OCI-LY7 (cell line): Measurements from ENCODE around the gene DOK7. TPM values are rescaled to one million over a fixed set of nuclear protein-coding genes. Genes with fewer than 3 reads are reported as not detected.
"Not testable (repeated sequence)": the region's sequence is repeated elsewhere in the genome, so short reads cannot be mapped to it uniquely, and the experiment has no call there.

Experiments
- BruUV-seq: library from RNA; stranded (reverse); fragments of 400-500 nt; replicated peaks from 2 replicates; lab custom pipeline; 2021; lab: Mats Ljungman, UMichigan
- CTCF ChIA-PET: fragments of 300-600 bp; sonication (Branson Sonifier 250); formaldehyde crosslinking; loops from one replicate; lab custom pipeline; 2022; ENCODE audit warnings: antibody characterized with exemption; ENCODE audit not compliant: unreplicated experiment; lab: Charles Lee
- POLR2A ChIA-PET: fragments of 300-600 bp; sonication (Branson Sonifier 250); formaldehyde crosslinking; loops from one replicate; lab custom pipeline; 2022; ENCODE audit warnings: antibody characterized with exemption; lab: Charles Lee
- DNase-seq: peaks from one replicate; pipeline ENCODE4 v3.0.0-alpha.2; 2015; ENCODE audit warnings: low spot score
- H2AFZ ChIP-seq: fragments of 200-600 bp; sonication (generic), shearing (Covaris generic); 2 replicates; pipeline ENCODE4 v1.6.1; 2014; ENCODE audit warnings: mild to moderate bottlenecking, antibody characterized with exemption, low read length, moderate library complexity
- H3K27ac ChIP-seq: fragments of 200-600 bp; sonication (generic); 2 replicates; pipeline ENCODE4 v1.5.1; 2014; ENCODE audit warnings: mixed run types, low read depth, mild to moderate bottlenecking, moderate library complexity, low read length, inconsistent platforms; ENCODE audit not compliant: poor library complexity, severe bottlenecking
- H3K36me3 ChIP-seq: fragments of 200-600 bp; sonication (generic); 2 replicates; pipeline ENCODE4 v1.6.1; 2014; ENCODE audit warnings: mild to moderate bottlenecking, antibody characterized with exemption, low read length, moderate library complexity, mixed read lengths; ENCODE audit not compliant: insufficient read depth
- H3K4me1 ChIP-seq: fragments of 200-600 bp; sonication (generic); 2 replicates; pipeline ENCODE4 v1.5.1; 2014; ENCODE audit warnings: mild to moderate bottlenecking, low read length; ENCODE audit not compliant: insufficient read depth, poor library complexity, severe bottlenecking
- H3K4me2 ChIP-seq: fragments of 200-600 bp; sonication (generic); 2 replicates; pipeline ENCODE4 v1.6.1; 2014; ENCODE audit warnings: mild to moderate bottlenecking, low read length
- H3K4me3 ChIP-seq: fragments of 200-600 bp; sonication (generic); 2 replicates; pipeline ENCODE4 v1.5.1; 2014; ENCODE audit warnings: mild to moderate bottlenecking, low read depth, low read length; ENCODE audit not compliant: poor library complexity, severe bottlenecking
- H3K79me2 ChIP-seq: fragments of 200-600 bp; sonication (generic); 2 replicates; pipeline ENCODE4 v1.6.1; 2016; ENCODE audit warnings: low read depth, mild to moderate bottlenecking, low read length, moderate library complexity, mixed read lengths; ENCODE audit not compliant: insufficient read depth
- H3K9me2 ChIP-seq: fragments of 200-600 bp; sonication (generic); 2 replicates; pipeline ENCODE4 v1.6.1; 2016; ENCODE audit warnings: mild to moderate bottlenecking, low read length, mixed read lengths; ENCODE audit not compliant: insufficient read depth
- H3K9me3 ChIP-seq: fragments of 200-600 bp; sonication (generic); 2 replicates; pipeline ENCODE4 v1.6.1; 2014; ENCODE audit warnings: mild to moderate bottlenecking, mixed run types, low read length, mixed read lengths
- H4K20me1 ChIP-seq: fragments of 200-600 bp; sonication (generic); 2 replicates; pipeline ENCODE4 v1.6.1; 2014; ENCODE audit warnings: mild to moderate bottlenecking, antibody characterized with exemption, low read length, moderate library complexity, mixed read lengths; ENCODE audit not compliant: insufficient read depth
- EZH2phosphoT487 ChIP-seq: fragments of 200-600 bp; sonication (generic); IDR thresholded peaks from 2 replicates; pipeline ENCODE4 v1.6.1; 2018; ENCODE audit warnings: low read depth, borderline replicate concordance, mild to moderate bottlenecking, mixed run types, antibody characterized with exemption, low read length, moderate library complexity, mixed read lengths
- intact Hi-C: fragments of 100-400 bp; cut with micrococcal nuclease; formaldehyde crosslinking; loops from one replicate; pipeline ENCODE4 v1.10.0; 2022; ENCODE audit not compliant: unreplicated experiment
- total RNA-seq, 2 experiments: library from RNA; depleted of rRNA in 1 of 2; stranded (reverse); fragments of >200 nt in 1 of 2; shearing (Covaris generic) in 1 of 2; gene quantifications; 2 replicates each; pipeline ENCODE4 v1.2.3, GENCODE V29; 2014 to 2022
- TF ChIP-seq, protein P1 (sequence below): fragments of 200-600 bp; sonication (generic); conservative IDR thresholded peaks from 2 replicates; pipeline ENCODE4 v1.5.1; 2014; ENCODE audit warnings: mild to moderate bottlenecking, antibody characterized with exemption, low read length, moderate library complexity, mixed read lengths

DOK7 gene
- total RNA-seq, 2 experiments from 2014 or later: 1.5 TPM; not detected in 1

DNA sequence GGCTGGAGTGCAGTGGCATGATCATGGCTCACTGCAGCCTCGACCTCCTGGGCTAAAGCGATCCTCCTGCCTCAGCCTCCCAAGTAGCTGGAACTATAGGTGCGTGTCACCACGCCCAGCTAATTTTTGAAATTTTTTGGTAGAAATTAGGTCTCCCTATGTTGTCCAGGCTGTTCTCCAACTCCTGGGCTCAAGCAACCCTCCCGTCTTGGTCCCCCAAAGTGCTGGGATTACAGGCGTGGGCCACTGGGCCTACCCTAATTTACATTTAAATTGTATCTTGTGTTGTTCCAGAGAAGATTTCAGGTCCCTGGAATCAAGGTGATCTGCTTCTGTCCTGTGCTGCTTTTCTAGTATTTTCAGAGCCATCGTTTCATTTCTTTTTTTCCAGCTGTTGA, 70.3 kb downstream of the DOK7 start:
- no peak overlapping the region for H2AFZ ChIP-seq
- no peaks in the 10 kb centered on the region for H3K9me2 ChIP-seq
- peaks cover 9% of the 10 kb centered on the region; the same call in 1 of the 2 replicates for H3K79me2 ChIP-seq
- H4K20me1 ChIP-seq: peaks cover 14% of the 10 kb centered on the region; the same call in 1 of the 2 replicates
- BruUV-seq: no TSS peak
- ChIA-PET POLR2A (interaction anchor here (0.7 kb wide), 1 partner anchor 1226 kb away, joined by 3 read pairs; no protein-coding TSS in a partner anchor), CTCF (no interaction called here)
- intact Hi-C loops: no loop called here
- no peak overlapping the region for H3K4me3 ChIP-seq
- H3K4me2 ChIP-seq: no peak overlapping the region
- no peak for TF ChIP-seq EZH2phosphoT487
- TF ChIP-seq, protein P1, sequence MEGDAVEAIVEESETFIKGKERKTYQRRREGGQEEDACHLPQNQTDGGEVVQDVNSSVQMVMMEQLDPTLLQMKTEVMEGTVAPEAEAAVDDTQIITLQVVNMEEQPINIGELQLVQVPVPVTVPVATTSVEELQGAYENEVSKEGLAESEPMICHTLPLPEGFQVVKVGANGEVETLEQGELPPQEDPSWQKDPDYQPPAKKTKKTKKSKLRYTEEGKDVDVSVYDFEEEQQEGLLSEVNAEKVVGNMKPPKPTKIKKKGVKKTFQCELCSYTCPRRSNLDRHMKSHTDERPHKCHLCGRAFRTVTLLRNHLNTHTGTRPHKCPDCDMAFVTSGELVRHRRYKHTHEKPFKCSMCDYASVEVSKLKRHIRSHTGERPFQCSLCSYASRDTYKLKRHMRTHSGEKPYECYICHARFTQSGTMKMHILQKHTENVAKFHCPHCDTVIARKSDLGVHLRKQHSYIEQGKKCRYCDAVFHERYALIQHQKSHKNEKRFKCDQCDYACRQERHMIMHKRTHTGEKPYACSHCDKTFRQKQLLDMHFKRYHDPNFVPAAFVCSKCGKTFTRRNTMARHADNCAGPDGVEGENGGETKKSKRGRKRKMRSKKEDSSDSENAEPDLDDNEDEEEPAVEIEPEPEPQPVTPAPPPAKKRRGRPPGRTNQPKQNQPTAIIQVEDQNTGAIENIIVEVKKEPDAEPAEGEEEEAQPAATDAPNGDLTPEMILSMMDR: no peak
- H3K4me1 ChIP-seq: peaks cover 22% of the 10 kb centered on the region
- peaks cover 13% of the 10 kb centered on the region; the same call in 1 of the 2 replicates for H3K36me3 ChIP-seq
- H3K27ac ChIP-seq: no peak overlapping the region
- H3K9me3 ChIP-seq: no peaks in the 10 kb centered on the region
- DNase-seq: no peak

DNA sequence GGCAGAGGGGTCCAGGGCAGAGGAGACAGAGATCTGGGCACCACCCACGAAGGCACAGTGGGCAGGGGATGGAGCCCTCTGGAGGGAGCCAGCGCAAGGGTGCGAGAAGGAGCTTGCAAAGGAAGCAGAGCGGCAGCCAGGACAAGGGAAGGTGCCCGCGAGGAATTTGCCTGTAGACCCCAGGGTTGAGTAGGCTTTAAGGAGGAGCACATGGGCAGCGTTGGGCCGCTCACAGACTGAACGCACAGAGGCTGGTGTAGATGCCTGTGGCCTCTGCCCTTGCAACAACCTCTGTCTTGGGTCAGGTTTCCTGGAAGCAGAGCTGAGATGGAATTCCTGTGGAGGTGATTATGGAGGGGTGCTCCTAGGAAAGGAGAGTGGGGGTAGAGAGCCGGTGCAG, 72.7 kb downstream of the DOK7 start:
- CTCF ChIA-PET, H3K9me3 ChIP-seq, H3K27ac ChIP-seq, H2AFZ ChIP-seq, H3K9me2 ChIP-seq, intact Hi-C loops, H3K36me3 ChIP-seq, POLR2A ChIA-PET, H4K20me1 ChIP-seq, H3K4me1 ChIP-seq, DNase-seq, BruUV-seq, H3K79me2 ChIP-seq, H3K4me3 ChIP-seq, H3K4me2 ChIP-seq: not testable (repeated sequence)

DNA sequence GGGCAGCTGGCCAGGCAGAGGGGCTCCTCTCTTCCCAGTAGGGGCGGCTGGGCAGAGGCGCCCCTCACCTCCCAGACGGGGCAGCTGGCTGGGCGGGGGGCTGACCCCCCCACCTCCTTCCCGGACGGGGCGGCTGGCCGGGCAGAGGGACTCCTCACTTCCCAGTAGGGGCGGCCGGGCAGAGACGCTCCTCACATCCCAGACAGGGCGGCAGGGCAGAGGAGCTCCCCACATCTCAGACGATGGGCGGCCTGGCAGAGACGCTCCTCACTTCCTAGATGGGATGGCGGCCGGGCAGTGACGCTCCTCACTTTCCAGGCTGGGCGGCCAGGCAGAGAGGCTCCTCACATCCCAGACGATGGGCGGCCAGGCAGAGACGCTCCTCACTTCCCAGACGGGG, 75.8 kb downstream of the DOK7 start:
- H3K9me2 ChIP-seq, H3K27ac ChIP-seq, H4K20me1 ChIP-seq, H3K9me3 ChIP-seq, H3K79me2 ChIP-seq, H2AFZ ChIP-seq, BruUV-seq, intact Hi-C loops, DNase-seq, H3K36me3 ChIP-seq, H3K4me1 ChIP-seq, POLR2A ChIA-PET, H3K4me2 ChIP-seq, H3K4me3 ChIP-seq, CTCF ChIA-PET: not testable (repeated sequence)

DNA sequence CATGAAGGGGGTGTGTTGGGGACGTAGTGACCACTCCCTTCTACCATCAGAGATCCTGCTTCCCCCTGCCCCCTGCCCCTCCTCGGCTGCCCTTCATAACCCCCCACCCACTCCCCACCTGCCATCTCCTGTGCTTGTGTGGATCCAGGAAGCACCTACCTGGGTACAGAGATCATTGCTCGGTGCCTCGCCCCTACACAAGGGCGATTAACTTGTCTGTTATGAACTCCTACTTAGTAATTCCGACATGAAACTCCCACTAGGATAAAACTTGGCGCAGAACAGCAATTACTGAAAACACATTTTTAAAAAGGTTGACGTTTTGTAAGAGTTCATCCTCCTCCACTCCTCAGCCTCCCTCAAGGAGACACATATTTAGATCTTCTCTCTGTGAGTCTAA, 80.3 kb downstream of the DOK7 start:
- H3K4me2 ChIP-seq, H3K9me3 ChIP-seq, H3K36me3 ChIP-seq, H4K20me1 ChIP-seq, H3K9me2 ChIP-seq, POLR2A ChIA-PET, H3K79me2 ChIP-seq, intact Hi-C loops, H3K4me1 ChIP-seq, CTCF ChIA-PET, BruUV-seq, H3K4me3 ChIP-seq, DNase-seq, H2AFZ ChIP-seq, H3K27ac ChIP-seq: not testable (repeated sequence)

Other genes starting within 250 kb of the DOK7 start
- gene MSANTD1, start 214.1 kb upstream of the DOK7 start, total RNA-seq (2014; rRNA removed; shearing (Covaris generic)): 0.08 and 0.13 TPM in 2 replicates
- 0.53 and 1.0 TPM in 2 replicates for gene MSANTD1, start 214.1 kb upstream of the DOK7 start, total RNA-seq (2022)
- 6.4 and 9.4 TPM in 2 replicates for gene RGS12, start 170.3 kb upstream of the DOK7 start, total RNA-seq (2014; rRNA removed; shearing (Covaris generic))
- 5.2 and 6.5 TPM in 2 replicates for gene RGS12, start 170.3 kb upstream of the DOK7 start, total RNA-seq (2022)
- gene HGFAC, start 21.3 kb upstream of the DOK7 start, total RNA-seq (2014; rRNA removed; shearing (Covaris generic)): not detected in 2 replicates
- gene HGFAC, start 21.3 kb upstream of the DOK7 start, total RNA-seq (2022): not detected in 2 replicates
- 51.5 and 54.7 TPM in 2 replicates for gene LRPAP1, start 69.1 kb downstream of the DOK7 start, total RNA-seq (2014; rRNA removed; shearing (Covaris generic))
- 45.7 and 46.2 TPM in 2 replicates for gene LRPAP1, start 69.1 kb downstream of the DOK7 start, total RNA-seq (2022)